SK-N-SH treated with all-trans-retinoic acid at 6 μM for 48 hours (cell line): ENCODE data around the gene NEK10.

ENCODE experiments used
- ATAC-seq: fragments of 200-7000 bp; cut with Tn5 transposase; 3 replicates; pipeline ENCODE4 v1.9.1; 2020; ENCODE audit warnings: mild to moderate bottlenecking, moderate library complexity
- ARNTL ChIP-seq: fragments of 450-650 bp; formaldehyde crosslinking; IDR thresholded peaks from 2 replicates; pipeline ENCODE4 v1.5.0; 2020; ENCODE audit warnings: low read depth, mild to moderate bottlenecking, moderate library complexity, borderline replicate concordance
- BACH2 ChIP-seq: fragments of 250-450 bp; sonication (Bioruptor Pico); IDR thresholded peaks from 2 replicates; pipeline ENCODE4 v1.9.0; 2021; ENCODE audit warnings: mild to moderate bottlenecking, borderline replicate concordance
- CREB5 ChIP-seq: fragments of 250-450 bp; sonication (Bioruptor Pico); IDR thresholded peaks from 2 replicates; pipeline ENCODE4 v1.5.1; 2020; ENCODE audit warnings: low read depth, mild to moderate bottlenecking, moderate library complexity
- CSDC2 ChIP-seq: fragments of 250-450 bp; sonication (Bioruptor Pico); IDR thresholded peaks from 2 replicates; pipeline ENCODE4 v1.5.0; 2020; ENCODE audit warnings: mild to moderate bottlenecking, moderate library complexity
- CSRNP3 ChIP-seq: fragments of 250-450 bp; sonication (Bioruptor Pico); IDR thresholded peaks from 2 replicates; pipeline ENCODE4 v1.5.1; 2021; ENCODE audit warnings: mild to moderate bottlenecking, moderate library complexity
- ESRRG ChIP-seq: fragments of 250-450 bp; sonication (Bioruptor Pico); IDR thresholded peaks from 2 replicates; pipeline ENCODE4 v1.6.1; 2021; ENCODE audit warnings: mild to moderate bottlenecking
- GLIS3 ChIP-seq: fragments of 250-450 bp; sonication (Bioruptor Pico); IDR thresholded peaks from 2 replicates; pipeline ENCODE4 v1.5.0; 2020; ENCODE audit warnings: mild to moderate bottlenecking, moderate library complexity
- ISL1 ChIP-seq: fragments of 250-450 bp; sonication (Bioruptor Pico); IDR thresholded peaks from 2 replicates; pipeline ENCODE4 v2.1.2; 2022; ENCODE audit warnings: mild to moderate bottlenecking, moderate library complexity
- OSR1 ChIP-seq: fragments of 250-450 bp; sonication (Bioruptor Pico); IDR thresholded peaks from 2 replicates; pipeline ENCODE4 v1.8.0; 2022; ENCODE audit warnings: moderate library complexity, mild to moderate bottlenecking, inconsistent platforms
- PATZ1 ChIP-seq: fragments of 250-450 bp; sonication (Bioruptor Pico); IDR thresholded peaks from 2 replicates; pipeline ENCODE4 v1.8.0; 2020; ENCODE audit warnings: mild to moderate bottlenecking, moderate library complexity, borderline replicate concordance
- POU6F1 ChIP-seq: fragments of 250-450 bp; sonication (Bioruptor Pico); IDR thresholded peaks from 2 replicates; pipeline ENCODE4 v1.8.0; 2021; ENCODE audit warnings: low read depth, mild to moderate bottlenecking, moderate library complexity, borderline replicate concordance
- PPARA ChIP-seq: fragments of 250-450 bp; sonication (Bioruptor Pico); IDR thresholded peaks from 2 replicates; pipeline ENCODE4 v1.5.0; 2020; ENCODE audit warnings: mild to moderate bottlenecking, borderline replicate concordance
- RARB ChIP-seq: fragments of 250-450 bp; sonication (Bioruptor Pico); IDR thresholded peaks from 2 replicates; pipeline ENCODE4 v1.8.0; 2021; ENCODE audit warnings: mild to moderate bottlenecking, moderate library complexity
- SNAI2 ChIP-seq: fragments of 250-450 bp; sonication (Bioruptor Pico); IDR thresholded peaks from 2 replicates; pipeline ENCODE4 v1.5.0; 2020; ENCODE audit warnings: mild to moderate bottlenecking, moderate library complexity
- TCF4 ChIP-seq: fragments of 250-450 bp; sonication (Bioruptor Pico); IDR thresholded peaks from 2 replicates; pipeline ENCODE4 v1.8.0; 2021; ENCODE audit warnings: mild to moderate bottlenecking, moderate library complexity, borderline replicate concordance
- TOX ChIP-seq: fragments of 250-450 bp; sonication (Bioruptor Pico); IDR thresholded peaks from 2 replicates; pipeline ENCODE4 v1.8.0; 2021; ENCODE audit warnings: mild to moderate bottlenecking, moderate library complexity, borderline replicate concordance
- TSHZ2 ChIP-seq: fragments of 250-450 bp; sonication (Bioruptor Pico); IDR thresholded peaks from 2 replicates; pipeline ENCODE4 v1.5.0; 2020; ENCODE audit warnings: mild to moderate bottlenecking, moderate library complexity
- ZC3H10 ChIP-seq: fragments of 250-450 bp; sonication (Bioruptor Pico); IDR thresholded peaks from 2 replicates; pipeline ENCODE4 v1.5.1; 2021; ENCODE audit warnings: mild to moderate bottlenecking, moderate library complexity
- ZFP3 ChIP-seq: fragments of 250-450 bp; sonication (Bioruptor Pico); IDR thresholded peaks from 2 replicates; pipeline ENCODE4 v1.5.0; 2020; ENCODE audit warnings: mild to moderate bottlenecking, moderate library complexity
- ZFP30 ChIP-seq: fragments of 450-650 bp; formaldehyde crosslinking; IDR thresholded peaks from 2 replicates; pipeline ENCODE4 v1.5.0; 2022; ENCODE audit warnings: mild to moderate bottlenecking, moderate library complexity
- ZNF565 ChIP-seq: fragments of 450-650 bp; formaldehyde crosslinking; conservative IDR thresholded peaks from 2 replicates; pipeline ENCODE4 v1.5.0; 2020; ENCODE audit warnings: low read depth, mild to moderate bottlenecking, moderate library complexity
- ZNF70 ChIP-seq: fragments of 450-650 bp; formaldehyde crosslinking; IDR thresholded peaks from 2 replicates; pipeline ENCODE4 v1.5.0; 2020; ENCODE audit warnings: mild to moderate bottlenecking, moderate library complexity

NEK10 gene

GRCh38 chr3:27285668-27286067 is 83.5 kb downstream of the NEK10 start:
- TF ChIP-seq CREB5 (CRISPR knock-in tag) = no peak
- no peak for ATAC-seq

- TF ChIP-seq ISL1 (CRISPR knock-in tag) (no peak), TSHZ2 (no peak), TCF4 (CRISPR knock-in tag) (no peak)
- no peak for ATAC-seq
Measured at GRCh38 chr3:27281671-27282150, 87.5 kb downstream of the NEK10 start.

- TF ChIP-seq ISL1 (CRISPR knock-in tag) = no peak
- TF ChIP-seq ZFP3 (CRISPR knock-in tag) = no peak
- no peak for TF ChIP-seq ZFP30 (CRISPR knock-in tag)
- no peak for TF ChIP-seq ZNF70
- no peak for TF ChIP-seq GLIS3 (CRISPR knock-in tag)
- TF ChIP-seq ZNF565 (CRISPR knock-in tag) = no peak
- TF ChIP-seq TOX (CRISPR knock-in tag) = no peak
- TF ChIP-seq RARB (CRISPR knock-in tag) = no peak
- ATAC-seq = no peak
Measured at GRCh38 chr3:27279123-27279522, 90.1 kb downstream of the NEK10 start.

- no peak for ATAC-seq
- TF ChIP-seq ISL1 (CRISPR knock-in tag) (no peak), ZNF70 (no peak), CREB5 (CRISPR knock-in tag) (no peak), TOX (CRISPR knock-in tag) (no peak), POU6F1 (no peak), OSR1 (CRISPR knock-in tag) (no peak)
Measured at GRCh38 chr3:27278383-27279055, 90.7 kb downstream of the NEK10 start.

GRCh38 chr3:27275441-27275990 is 93.7 kb downstream of the NEK10 start:
- no peak for ATAC-seq
- TF ChIP-seq POU6F1 = no peak
- no peak for TF ChIP-seq TCF4 (CRISPR knock-in tag)
- no peak for TF ChIP-seq CSDC2 (CRISPR knock-in tag)
- TF ChIP-seq ZC3H10 (CRISPR knock-in tag) = no peak
- TF ChIP-seq BACH2 (CRISPR knock-in tag) = no peak
- no peak for TF ChIP-seq PATZ1 (CRISPR knock-in tag)
- TF ChIP-seq ESRRG (CRISPR knock-in tag) = no peak
- TF ChIP-seq OSR1 (CRISPR knock-in tag) = no peak
- TF ChIP-seq ZFP30 (CRISPR knock-in tag) = no peak
- no peak for TF ChIP-seq PPARA (CRISPR knock-in tag)
- TF ChIP-seq CSRNP3 (CRISPR knock-in tag) = no peak
- no peak for TF ChIP-seq ARNTL (CRISPR knock-in tag)
- no peak for TF ChIP-seq TOX (CRISPR knock-in tag)
- TF ChIP-seq GLIS3 (CRISPR knock-in tag) = no peak
- TF ChIP-seq SNAI2 (CRISPR knock-in tag) = no peak
